A673 (cell line): ENCODE results near the gene MAB21L4. TPM values are rescaled to one million over a fixed set of nuclear protein-coding genes. Genes with fewer than 3 reads are reported as not detected.

Experiments used
- BruUV-seq: library from RNA; stranded (reverse); fragments of 400-500 nt; replicated peaks from 2 replicates; lab custom pipeline; 2021; lab: Mats Ljungman, UMichigan
- CTCF ChIA-PET: fragments of 300-600 bp; sonication (Branson Sonifier 250); formaldehyde crosslinking; loops from one replicate; lab custom pipeline; 2022; ENCODE audit warnings: antibody characterized with exemption; lab: Charles Lee
- POLR2A ChIA-PET: fragments of 300-600 bp; sonication (Branson Sonifier 250); formaldehyde crosslinking; loops from one replicate; lab custom pipeline; 2022; ENCODE audit warnings: antibody characterized with exemption; ENCODE audit not compliant: low non-redundant PET; lab: Charles Lee
- DNase-seq: peaks from one replicate; pipeline ENCODE4 v3.0.0-alpha.2; 2015; ENCODE audit warnings: low spot score
- H3K27ac ChIP-seq: fragments of 200-600 bp; sonication (generic); 2 replicates; pipeline ENCODE4 v1.5.1; 2016; ENCODE audit warnings: mixed run types, low read depth, mild to moderate bottlenecking, mixed read lengths, antibody characterized with exemption, low read length; ENCODE audit not compliant: poor library complexity, severe bottlenecking
- H3K27me3 ChIP-seq: fragments of 200-600 bp; sonication (generic); replicated peaks from 2 replicates; pipeline ENCODE4 v1.6.1; 2017; ENCODE audit warnings: mixed run types, low read depth, mild to moderate bottlenecking, mixed read lengths, antibody characterized with exemption, low read length; ENCODE audit not compliant: insufficient read depth, poor library complexity
- H3K36me3 ChIP-seq: fragments of 200-600 bp; sonication (generic); 2 replicates; pipeline ENCODE4 v1.6.1; 2016; ENCODE audit warnings: mixed run types, mild to moderate bottlenecking, mixed read lengths, antibody characterized with exemption, low read length; ENCODE audit not compliant: insufficient read depth, poor library complexity, severe bottlenecking
- H3K4me1 ChIP-seq: fragments of 200-600 bp; sonication (generic); 2 replicates; pipeline ENCODE4 v1.6.1; 2017; ENCODE audit warnings: mixed run types, mild to moderate bottlenecking, mixed read lengths, antibody characterized with exemption, low read length; ENCODE audit not compliant: insufficient read depth, poor library complexity, severe bottlenecking
- H3K4me3 ChIP-seq: fragments of 200-600 bp; sonication (generic); 2 replicates; pipeline ENCODE4 v1.5.1; 2016; ENCODE audit warnings: low read depth, mixed run types, mild to moderate bottlenecking, mixed read lengths, low read length; ENCODE audit not compliant: poor library complexity, severe bottlenecking
- H3K9me3 ChIP-seq: fragments of 200-600 bp; sonication (generic); 2 replicates; pipeline ENCODE4 v1.6.1; 2016; ENCODE audit warnings: mixed run types, low read depth, mild to moderate bottlenecking, mixed read lengths, antibody characterized with exemption, low read length; ENCODE audit not compliant: poor library complexity, severe bottlenecking
- CTCF ChIP-seq: fragments of 300-800, 200-600 bp; sonication (generic); conservative IDR thresholded peaks from 2 replicates; pipeline ENCODE4 v1.5.1; 2017; ENCODE audit warnings: low read depth, mild to moderate bottlenecking, antibody characterized with exemption, low read length, moderate library complexity, mixed read lengths
- EZH2 ChIP-seq: fragments of 200-600 bp; sonication (generic); IDR thresholded peaks from 2 replicates; pipeline ENCODE4 v1.6.1; 2017; ENCODE audit warnings: borderline replicate concordance, low read depth, mild to moderate bottlenecking, mixed read lengths, antibody characterized with exemption, low read length; ENCODE audit not compliant: poor library complexity, severe bottlenecking
- intact Hi-C: fragments of 100-400 bp; cut with micrococcal nuclease; formaldehyde crosslinking; loops from one replicate; pipeline ENCODE4 v1.10.0; 2022; ENCODE audit not compliant: unreplicated experiment
- total RNA-seq: library from RNA; stranded (reverse); gene quantifications from 2 replicates; pipeline ENCODE4 v1.2.3, GENCODE V29; 2021

MAB21L4 gene
- total RNA-seq, 1 experiment from 2014 or later = not detected

DNA sequence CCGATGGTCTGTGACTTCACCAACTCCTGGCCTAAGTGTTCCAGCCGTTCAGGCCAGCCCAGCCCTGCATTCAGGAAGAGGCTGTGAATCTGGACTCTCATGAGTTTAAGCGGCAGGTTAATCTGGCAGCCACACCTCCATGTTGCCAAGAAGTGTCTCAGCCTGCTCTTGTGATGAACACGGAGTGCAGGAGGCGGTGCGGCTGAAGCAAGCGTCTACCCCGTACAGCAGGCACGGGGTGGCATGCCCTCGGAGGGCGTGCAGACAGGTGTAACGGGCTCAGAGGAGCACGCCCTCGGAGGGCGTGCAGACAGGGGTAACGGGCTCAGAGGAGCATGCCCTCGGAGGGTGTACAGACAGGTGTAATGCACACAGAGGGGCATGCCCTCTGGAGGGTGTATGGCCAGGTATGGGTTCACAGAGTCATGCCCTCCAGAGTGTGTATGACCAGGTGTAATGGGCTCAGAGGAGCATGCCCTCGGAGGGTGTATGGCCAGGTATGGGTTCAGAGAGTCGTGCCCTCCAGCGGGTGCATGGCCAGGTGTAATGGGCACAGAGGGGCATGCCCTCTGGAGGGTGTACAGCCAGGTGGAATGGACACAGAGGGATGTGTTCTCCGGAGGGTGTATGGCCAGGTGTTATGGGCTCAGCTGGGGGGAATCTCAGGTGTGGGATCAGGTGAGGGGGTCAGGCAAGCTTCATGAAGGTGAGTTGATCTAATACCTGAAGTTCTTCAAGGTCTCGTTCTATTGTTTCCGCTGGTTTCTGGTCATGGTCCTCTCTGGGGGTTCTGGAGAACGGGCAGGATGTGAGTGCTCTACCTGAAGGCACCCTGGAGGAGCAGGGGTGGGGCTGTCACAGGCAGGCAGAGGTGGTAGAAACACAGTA lies 32.8 kb upstream of the MAB21L4 start:
- no peaks in the 10 kb centered on the region for H3K36me3 ChIP-seq
- no peaks in the 10 kb centered on the region for H3K4me1 ChIP-seq
- no peak overlapping the region for H3K27ac ChIP-seq
- CTCF ChIA-PET = no interaction called here
- BruUV-seq = no TSS peak
- POLR2A ChIA-PET = no interaction called here
- intact Hi-C loops = no loop called here
- H3K9me3 ChIP-seq = no peaks in the 10 kb centered on the region
- no peaks in the 10 kb centered on the region for H3K27me3 ChIP-seq
- H3K4me3 ChIP-seq = no peak overlapping the region
- TF ChIP-seq CTCF (no peak), EZH2 (no peak)
- DNase-seq = no peak

DNA sequence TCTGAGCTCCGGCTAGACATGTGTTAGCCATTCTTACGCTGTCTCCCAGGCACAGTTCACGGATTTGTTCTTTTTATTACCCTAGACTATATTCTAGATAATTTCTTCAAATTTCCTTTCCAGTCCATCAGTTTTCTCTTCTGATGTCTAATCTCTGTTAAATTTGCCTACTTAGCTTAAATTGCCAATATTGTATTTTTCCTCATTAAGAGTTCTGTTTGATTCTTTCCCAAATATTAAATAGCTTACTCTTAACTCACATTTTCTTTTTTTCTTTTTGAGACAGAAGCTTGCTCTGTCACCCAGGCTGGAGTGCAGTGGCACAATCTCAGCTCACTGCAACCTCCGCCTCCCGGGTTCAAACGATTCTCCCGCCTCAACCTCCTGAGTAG lies 31.4 kb upstream of the MAB21L4 start:
- BruUV-seq = no TSS peak
- no peak for TF ChIP-seq CTCF
- TF ChIP-seq EZH2 = no peak
- Histone ChIP-seq H3K36me3 (no peaks in the 10 kb centered on the region), H3K27me3 (no peaks in the 10 kb centered on the region), H3K4me1 (peaks cover 8% of the 10 kb centered on the region), H3K4me3 (no peak overlapping the region), H3K27ac (no peak overlapping the region), H3K9me3 (no peaks in the 10 kb centered on the region)
- ChIA-PET POLR2A (no interaction called here), CTCF (no interaction called here)
- DNase-seq = no peak
- intact Hi-C loops = no loop called here

GRCh38 chr2:240926516-240927389 lies 30.8 kb upstream of the MAB21L4 start:
- Histone ChIP-seq H3K4me3 (no peak overlapping the region), H3K9me3 (no peaks in the 10 kb centered on the region), H3K36me3 (no peaks in the 10 kb centered on the region), H3K27me3 (no peaks in the 10 kb centered on the region), H3K4me1 (peaks cover 13% of the 10 kb centered on the region), H3K27ac (no peak overlapping the region)
- ChIA-PET CTCF (interaction anchor here (0.9 kb wide), 1 partner anchor 152 kb away, joined by 4 read pairs; no protein-coding TSS in a partner anchor), POLR2A (no interaction called here)
- DNase-seq = no peak
- TF ChIP-seq EZH2 (no peak), CTCF (no peak)
- intact Hi-C loops = no loop called here
- no TSS peak for BruUV-seq
